Lung (tissue), 12 donors: ENCODE measurements around the gene RNF13. TPM values are rescaled to one million over a fixed set of nuclear protein-coding genes. Genes with fewer than 3 reads are reported as not detected.
"Not testable (repeated sequence)": the region's sequence is repeated elsewhere in the genome, so short reads cannot be mapped to it uniquely, and the experiment has no call there.

Experiments
- ATAC-seq: fragments of 200-7000 bp; cut with Tn5 transposase; one replicate; pipeline ENCODE4 v1.9.1; 2020; ENCODE audit warnings: moderate number of reproducible peaks; ENCODE audit not compliant: insufficient read depth, low FRiP score
- DNase-seq, 3 donors: peaks; one replicate each; pipeline ENCODE4 v3.0.0-alpha.2; 2013 to 2017
- H3K27ac ChIP-seq, 2 donors: one replicate each; pipeline ENCODE4 v1.5.1; 2013; ENCODE audit warnings: mild to moderate bottlenecking in 2 of 2, moderate library complexity in 2 of 2, control low read depth in 1 of 2, inconsistent platforms in 1 of 2, low read depth in 1 of 2, low read length in 1 of 2
- H3K27me3 ChIP-seq, 3 donors: one replicate each; pipeline ENCODE4 v1.5.1; 2013; ENCODE audit warnings: low read length in 2 of 3; ENCODE audit not compliant: control insufficient read depth in 3 of 3, insufficient read depth in 3 of 3
- H3K36me3 ChIP-seq, 4 donors: one replicate each; pipeline ENCODE4 v1.5.1; 2013; ENCODE audit warnings: low read length in 4 of 4, mild to moderate bottlenecking in 1 of 4, moderate library complexity in 1 of 4; ENCODE audit not compliant: control insufficient read depth in 4 of 4, insufficient read depth in 4 of 4
- H3K4me1 ChIP-seq, 5 donors: one replicate each; pipeline ENCODE4 v1.5.1; 2013; ENCODE audit warnings: low read length in 5 of 5, mild to moderate bottlenecking in 2 of 5, moderate library complexity in 1 of 5; ENCODE audit not compliant: control insufficient read depth in 5 of 5, insufficient read depth in 5 of 5
- H3K4me3 ChIP-seq: one replicate; pipeline ENCODE4 v1.5.1; 2013; ENCODE audit warnings: mild to moderate bottlenecking, control low read depth, moderate library complexity
- H3K9ac ChIP-seq, 2 donors: one replicate each; pipeline ENCODE4 v1.5.1; 2013; ENCODE audit warnings: low read length in 2 of 2, control low read depth in 1 of 2; ENCODE audit not compliant: insufficient read depth in 1 of 2
- H3K9me3 ChIP-seq, 4 donors: one replicate each; pipeline ENCODE4 v1.5.1; 2013; ENCODE audit warnings: low read length in 3 of 4, mild to moderate bottlenecking in 1 of 4, moderate library complexity in 1 of 4; ENCODE audit not compliant: control insufficient read depth in 4 of 4, insufficient read depth in 3 of 4
- WGBS, 2 donors: extraction: QIAGEN DNeasy Blood & Tissue Kit; methylation state at CpG; one replicate each; pipeline ENCODE4 v1.1.7; 2013; 5-methylcytosine and 5-hydroxymethylcytosine counted together
- polyA plus RNA-seq, 2 donors: library from polyadenylated mRNA; stranded (reverse); fragments of 200-250 nt; gene quantifications; one replicate each; pipeline ENCODE4 v1.2.1, GENCODE V29; 2013
- total RNA-seq, 2 donors: library from RNA; depleted of rRNA in 1 of 2; stranded (reverse); fragments of >200 nt in 1 of 2; gene quantifications; one replicate each; pipeline ENCODE4 v1.2.1, GENCODE V29; 2014 to 2021
- TF ChIP-seq, protein P1 (sequence below): IDR thresholded peaks from 2 replicates; pipeline ENCODE4 v1.5.1; 2012; ENCODE audit warnings: mild to moderate bottlenecking; ENCODE audit errors: control extremely low read depth, extremely low read depth
- donor health status: control.
- donor health status: control.
- donor health status: Bipolar disorder and iron deficiency.
- donor health status: healthy.
- donor health status: DM: yes; HTN: yes; CAD: no.

RNF13 gene
- total and polyA plus RNA-seq, 4 donors, result 56.2 to 170 (median 96.7) TPM

DNA sequence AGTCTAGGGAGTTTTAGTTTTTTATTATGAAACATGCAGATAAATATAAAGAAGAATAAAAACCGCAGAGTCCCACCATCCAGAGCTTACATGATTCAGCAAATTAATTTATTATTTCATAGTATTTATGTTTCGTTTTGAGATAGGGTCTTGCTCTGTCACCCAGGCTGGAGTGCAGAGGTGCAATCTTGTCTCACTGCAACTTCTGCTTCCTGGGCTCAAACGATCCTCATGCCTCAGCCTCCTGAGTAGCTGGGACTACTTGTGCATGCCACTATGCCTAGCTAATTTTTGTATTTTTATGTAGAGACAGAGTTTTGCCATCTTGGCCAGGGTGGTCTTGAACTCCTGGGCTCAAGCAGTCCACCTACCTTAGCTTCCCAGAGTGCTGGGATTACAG is 13.6 kb downstream of the RNF13 start:
- Histone ChIP-seq H3K9me3 (peaks cover 0 to 5% (median 2%) of the 10 kb centered on the region in 4 donors), H3K4me3 (no peak overlapping the region), H3K36me3 (peaks cover 0 to 7% (median 0%) of the 10 kb centered on the region in 4 donors), H3K27ac (no peak overlapping the region), H3K4me1 (peaks cover 0 to 2% (median 0%) of the 10 kb centered on the region in 5 donors), H3K27me3 (no peaks in the 10 kb centered on the region), H3K9ac (no peak overlapping the region)
- DNase-seq (no peak), ATAC-seq (no peak)
- TF ChIP-seq, protein P1, sequence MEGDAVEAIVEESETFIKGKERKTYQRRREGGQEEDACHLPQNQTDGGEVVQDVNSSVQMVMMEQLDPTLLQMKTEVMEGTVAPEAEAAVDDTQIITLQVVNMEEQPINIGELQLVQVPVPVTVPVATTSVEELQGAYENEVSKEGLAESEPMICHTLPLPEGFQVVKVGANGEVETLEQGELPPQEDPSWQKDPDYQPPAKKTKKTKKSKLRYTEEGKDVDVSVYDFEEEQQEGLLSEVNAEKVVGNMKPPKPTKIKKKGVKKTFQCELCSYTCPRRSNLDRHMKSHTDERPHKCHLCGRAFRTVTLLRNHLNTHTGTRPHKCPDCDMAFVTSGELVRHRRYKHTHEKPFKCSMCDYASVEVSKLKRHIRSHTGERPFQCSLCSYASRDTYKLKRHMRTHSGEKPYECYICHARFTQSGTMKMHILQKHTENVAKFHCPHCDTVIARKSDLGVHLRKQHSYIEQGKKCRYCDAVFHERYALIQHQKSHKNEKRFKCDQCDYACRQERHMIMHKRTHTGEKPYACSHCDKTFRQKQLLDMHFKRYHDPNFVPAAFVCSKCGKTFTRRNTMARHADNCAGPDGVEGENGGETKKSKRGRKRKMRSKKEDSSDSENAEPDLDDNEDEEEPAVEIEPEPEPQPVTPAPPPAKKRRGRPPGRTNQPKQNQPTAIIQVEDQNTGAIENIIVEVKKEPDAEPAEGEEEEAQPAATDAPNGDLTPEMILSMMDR, result no peak
- 67 to 76% methylated on average over 3 of the region's 3 CpGs for WGBS, 2 donors

DNA sequence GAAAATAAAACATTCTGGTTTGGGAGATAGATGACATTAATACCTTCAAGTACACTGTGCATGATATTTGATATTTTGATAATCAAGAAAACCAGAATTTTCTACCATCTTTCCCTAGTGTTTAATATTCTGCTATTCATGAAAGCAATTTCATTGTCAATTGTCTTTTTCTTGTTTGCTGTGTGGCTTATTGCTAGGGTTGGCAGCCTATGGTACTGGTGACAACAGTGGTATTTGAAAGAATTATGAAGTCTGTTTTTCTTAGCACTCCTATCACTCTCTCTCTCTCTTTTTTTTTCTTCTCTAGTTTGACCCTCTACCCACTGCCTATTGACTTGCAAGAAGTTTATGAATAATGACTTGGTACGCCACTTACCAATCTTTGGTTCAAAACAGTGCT is 15.4 kb downstream of the RNF13 start:
- Histone ChIP-seq H3K27ac (no peak overlapping the region), H3K9me3 (peaks cover 0 to 7% (median 3%) of the 10 kb centered on the region in 4 donors), H3K27me3 (no peaks in the 10 kb centered on the region), H3K9ac (no peak overlapping the region), H3K4me1 (peaks cover 0 to 2% (median 0%) of the 10 kb centered on the region in 5 donors), H3K4me3 (no peak overlapping the region), H3K36me3 (peaks cover 0 to 7% (median 0%) of the 10 kb centered on the region in 4 donors)
- TF ChIP-seq, protein P1, result no peak
- no peak for DNase-seq
- no peak for ATAC-seq
- WGBS, 2 donors, result 97 to 100% methylated on average over 1 of the region's 1 CpG

DNA sequence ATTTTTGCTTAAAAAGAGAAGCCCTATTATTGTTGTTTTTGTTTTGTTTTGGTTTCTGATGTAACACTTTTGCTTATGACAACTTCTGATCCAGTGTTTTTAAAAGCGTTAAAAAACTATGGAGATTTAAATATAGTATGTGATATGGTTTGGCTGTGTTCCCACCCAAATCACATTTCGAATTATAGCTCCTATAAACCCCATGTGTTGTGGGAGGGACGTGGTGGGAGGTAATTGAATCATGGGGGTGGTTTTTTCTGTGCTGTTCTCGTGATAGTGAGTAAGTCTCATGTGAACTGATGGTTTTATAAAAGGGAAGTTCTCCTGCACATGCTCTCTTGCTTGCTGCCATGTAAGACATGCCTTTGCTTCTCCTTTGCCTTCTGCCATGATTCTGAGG is 16.6 kb downstream of the RNF13 start:
- H3K27me3 ChIP-seq, H3K36me3 ChIP-seq, H3K4me3 ChIP-seq, H3K27ac ChIP-seq, H3K9me3 ChIP-seq, ATAC-seq, DNase-seq, H3K9ac ChIP-seq, H3K4me1 ChIP-seq: not testable (repeated sequence)
- 85 to 86% methylated on average over 4 of the region's 4 CpGs for WGBS, 2 donors

DNA sequence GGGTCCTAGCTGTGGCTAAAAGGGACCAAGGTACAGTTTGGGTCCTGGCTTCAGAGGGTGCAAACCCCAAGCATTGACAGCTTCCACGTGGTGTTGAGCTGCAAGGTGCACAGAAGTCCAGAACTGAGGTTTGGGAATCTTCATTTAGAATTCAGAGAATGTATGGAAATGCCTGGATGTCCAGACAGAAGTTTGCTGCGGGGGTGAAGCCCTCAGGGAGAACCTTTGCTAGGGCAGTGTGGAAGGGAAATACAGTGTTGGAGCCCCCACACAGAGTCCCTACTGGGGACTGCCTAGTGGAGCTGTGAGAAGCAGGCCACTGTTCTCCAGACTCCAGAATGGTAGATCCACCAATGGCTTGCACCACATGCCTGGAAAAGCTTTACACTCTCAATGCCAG is 17.9 kb downstream of the RNF13 start:
- no peaks in the 10 kb centered on the region for H3K27me3 ChIP-seq
- H3K27ac ChIP-seq, result no peak overlapping the region
- peaks cover 0 to 8% (median 3%) of the 10 kb centered on the region in 4 donors for H3K9me3 ChIP-seq
- DNase-seq, result no peak
- TF ChIP-seq, protein P1, result no peak
- no peak for ATAC-seq
- H3K4me3 ChIP-seq, result no peak overlapping the region
- H3K9ac ChIP-seq, result no peak overlapping the region
- 98 to 100% methylated on average over 2 of the region's 2 CpGs for WGBS, 2 donors
- peaks cover 0 to 2% (median 0%) of the 10 kb centered on the region in 5 donors for H3K4me1 ChIP-seq
- peaks cover 0 to 7% (median 0%) of the 10 kb centered on the region in 4 donors for H3K36me3 ChIP-seq
